Activated CD8-positive, alpha-beta memory T cell treated with anti-CD3 and anti-CD28 coated beads, Interleukin-2, amount 50 U/mL, for 1 hour (primary cell): ENCODE data around the gene RELB.

Experiments
- DNase-seq: peaks from one replicate; pipeline ENCODE4 v3.0.0-alpha.2; 2020; ENCODE audit errors: extremely low read depth

RELB gene

GRCh38 chr19:45020071-45020470 is 18.8 kb downstream of the RELB start:
- DNase-seq, result no peak

- DNase-seq, result no peak
Observed at GRCh38 chr19:45021971-45022370, 20.7 kb downstream of the RELB start.

- no peak for DNase-seq
Observed at GRCh38 chr19:45023048-45023447, 21.8 kb downstream of the RELB start.

DNA sequence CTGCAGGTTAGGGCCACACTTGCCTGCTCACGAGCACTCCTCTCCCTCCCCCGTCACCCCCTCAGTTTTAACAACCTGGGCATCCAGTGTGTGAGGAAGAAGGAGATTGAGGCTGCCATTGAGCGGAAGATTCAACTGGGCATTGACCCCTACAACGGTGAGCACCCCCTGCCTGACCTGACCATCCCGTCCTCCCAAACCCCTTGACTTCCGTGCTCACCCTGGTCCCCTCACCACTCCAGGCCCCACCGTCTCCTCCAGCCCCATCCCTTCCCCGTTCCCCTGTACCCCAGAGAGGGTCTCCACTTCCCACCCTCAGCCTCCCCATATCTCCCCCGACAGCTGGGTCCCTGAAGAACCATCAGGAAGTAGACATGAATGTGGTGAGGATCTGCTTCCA is 24.0 kb downstream of the RELB start:
- DNase-seq, result no peak

DNA sequence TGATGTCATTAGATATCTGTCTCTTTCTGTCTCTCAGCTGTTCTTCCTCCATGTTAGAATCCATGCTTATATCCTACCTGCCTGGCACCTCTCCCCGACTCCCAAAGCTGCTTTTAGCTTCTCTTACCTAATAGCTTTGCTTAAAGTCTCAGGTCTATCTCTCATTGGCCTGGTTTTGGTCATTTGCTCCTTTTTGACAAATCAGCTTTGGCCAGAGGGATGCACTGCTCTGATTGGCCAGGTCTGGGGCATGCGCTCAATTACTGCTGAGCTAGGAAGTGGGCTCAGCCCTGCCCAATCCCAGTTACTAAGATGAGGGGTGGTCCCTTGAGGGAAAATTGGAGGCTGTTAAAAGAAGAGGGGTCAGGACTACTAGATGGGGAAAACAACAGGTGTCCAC is 26.1 kb downstream of the RELB start:
- DNase-seq, result no peak

- no peak for DNase-seq
Observed at GRCh38 chr19:45030825-45031224, 29.6 kb downstream of the RELB start.

GRCh38 chr19:45032421-45032820 is 31.2 kb downstream of the RELB start:
- DNase-seq, result no peak

GRCh38 chr19:45035755-45036154 is 34.5 kb downstream of the RELB start:
- no peak for DNase-seq

GRCh38 chr19:45037393-45038169 is 36.3 kb downstream of the RELB start:
- DNase-seq, result no peak

DNA sequence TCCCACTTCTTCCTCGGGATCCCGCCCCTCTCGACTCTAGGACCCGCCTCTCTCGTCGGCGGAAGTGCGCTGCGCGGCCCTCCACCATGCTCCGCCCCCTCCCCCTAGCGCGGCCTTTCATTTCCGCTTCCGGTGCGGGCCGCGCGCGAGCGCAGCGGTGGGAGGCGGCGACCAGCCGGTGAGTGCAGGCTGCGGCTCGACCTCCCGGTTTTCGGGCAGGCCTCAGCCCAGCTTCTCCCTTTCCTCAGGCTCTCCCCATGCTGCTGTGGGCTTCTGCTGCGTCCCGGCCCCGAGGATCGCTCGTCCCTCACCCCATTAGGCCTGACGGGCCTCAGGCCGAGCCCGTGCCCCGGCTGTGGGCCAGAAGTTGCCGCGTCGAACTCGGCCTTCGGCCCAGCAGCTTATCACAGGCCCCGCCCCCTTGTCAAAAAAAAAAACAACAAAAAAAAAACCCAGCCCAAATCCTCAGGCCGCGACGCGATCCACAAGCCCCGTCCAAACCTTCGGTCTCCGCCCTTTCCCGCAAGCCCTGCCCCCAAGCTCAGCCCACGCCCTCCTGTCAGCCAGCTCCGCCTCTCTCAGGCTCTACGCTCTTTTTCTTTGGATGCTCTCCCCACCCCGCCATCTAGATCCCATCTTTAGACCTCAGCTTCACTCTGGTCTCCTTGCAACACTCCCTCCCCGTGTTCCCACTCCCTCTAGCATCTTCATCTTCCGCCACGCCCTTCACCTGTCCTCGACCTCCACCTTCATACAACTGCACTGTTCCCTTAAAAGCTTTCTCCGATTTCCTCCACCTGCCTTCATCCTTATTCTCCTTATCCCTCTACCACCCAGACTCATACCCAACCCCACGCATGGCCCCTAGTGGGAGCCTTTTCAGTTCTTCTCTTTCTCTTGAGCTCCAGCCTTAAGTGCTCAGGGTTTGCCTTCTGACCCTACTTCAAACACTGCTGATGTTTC is 37.9 kb downstream of the RELB start, which contains the start of gene CLASRP:
Gene CLASRP (plus strand): TSS at position 115 of the 963 bp plus-strand sequence. CDS start 1,168 bp downstream, outside the sequence.
- peak; percentile 67 for DNase-seq

DNA sequence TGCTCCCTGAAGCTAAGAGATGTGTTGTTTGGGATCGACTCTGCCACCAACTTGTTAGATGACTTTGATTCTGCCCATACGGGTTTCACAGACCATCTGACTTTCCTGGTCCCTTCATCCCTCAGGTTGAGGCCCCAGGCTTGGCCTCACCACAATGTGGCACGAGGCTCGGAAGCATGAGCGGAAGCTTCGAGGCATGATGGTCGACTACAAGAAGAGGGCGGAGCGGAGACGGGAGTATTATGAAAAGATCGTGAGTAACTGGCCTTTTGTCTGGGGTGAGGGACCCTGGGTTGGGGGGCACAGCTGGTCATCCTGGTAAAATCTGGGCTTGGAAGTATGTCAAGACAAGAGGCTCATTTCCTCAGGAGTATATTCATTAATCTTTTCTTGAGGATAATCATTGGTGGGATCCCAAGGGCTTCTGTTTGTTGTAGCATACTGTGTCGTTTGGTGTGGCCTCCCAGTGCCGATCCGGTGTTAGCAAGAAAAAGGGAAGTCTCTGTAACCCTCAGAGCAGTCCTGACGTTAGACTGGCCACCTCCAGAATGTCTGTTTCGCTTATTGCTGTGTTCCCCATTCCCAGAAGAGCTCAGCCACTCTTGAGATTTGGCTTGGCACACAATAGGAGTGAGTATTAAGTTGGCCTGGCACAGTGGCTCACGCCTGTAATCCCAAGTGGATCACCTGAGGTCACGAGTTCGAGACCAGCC is 39.0 kb downstream of the RELB start:
- no peak for DNase-seq

DNA sequence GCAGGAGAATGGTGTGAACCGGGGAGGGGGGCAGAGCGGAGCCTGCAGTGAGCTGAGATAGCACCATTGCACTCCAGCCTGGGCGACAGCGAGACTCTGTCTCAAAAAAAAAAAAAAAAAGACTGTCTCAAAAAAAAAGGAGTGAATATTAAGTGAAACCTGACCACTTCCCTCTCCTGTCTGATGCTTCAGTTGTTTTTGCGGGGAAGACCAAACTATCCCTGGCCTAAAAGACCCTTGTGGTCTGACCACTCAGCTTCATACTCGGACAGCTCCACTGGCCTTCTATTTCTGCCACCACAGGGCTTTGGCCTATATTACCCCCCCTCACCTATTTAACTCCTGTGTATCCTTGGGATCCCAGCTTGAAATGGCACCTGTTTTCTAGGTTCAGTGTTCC is 39.9 kb downstream of the RELB start:
- no peak for DNase-seq

DNA sequence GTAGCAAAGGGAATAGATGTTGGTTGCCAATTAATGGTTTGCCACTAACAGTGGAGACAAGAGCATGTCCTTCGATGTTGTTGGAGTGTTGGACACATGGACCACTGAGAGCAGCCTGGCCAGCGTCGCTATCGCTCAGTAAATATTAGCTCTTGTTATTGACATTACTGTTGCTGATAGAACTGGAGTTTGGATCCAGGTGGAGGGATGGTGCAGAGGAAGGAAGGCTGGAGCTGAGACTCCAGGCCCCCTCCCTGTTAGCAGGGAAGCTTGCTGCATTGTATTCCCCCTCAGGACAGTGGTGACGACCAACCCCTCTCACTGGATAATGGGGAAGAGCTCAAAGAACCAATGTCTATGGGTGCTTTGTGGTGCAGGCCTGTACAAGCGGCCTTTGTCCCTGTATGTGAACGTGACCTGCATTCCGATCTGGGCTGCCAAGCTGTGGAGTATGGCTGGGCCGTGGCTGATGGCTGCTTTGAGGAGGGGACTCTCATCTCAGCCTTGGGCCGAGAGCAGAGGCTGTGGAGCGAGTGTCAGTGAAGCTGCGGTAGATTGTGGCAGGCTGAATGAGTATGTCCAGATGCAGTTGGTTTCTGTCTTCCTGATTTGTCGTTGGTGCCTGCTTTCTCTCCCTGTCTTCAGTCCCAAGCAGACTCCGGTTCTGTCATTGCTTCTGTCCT is 44.5 kb downstream of the RELB start:
- no peak for DNase-seq

- DNase-seq, result no peak
Observed at GRCh38 chr19:45046355-45046754, 45.1 kb downstream of the RELB start.

DNA sequence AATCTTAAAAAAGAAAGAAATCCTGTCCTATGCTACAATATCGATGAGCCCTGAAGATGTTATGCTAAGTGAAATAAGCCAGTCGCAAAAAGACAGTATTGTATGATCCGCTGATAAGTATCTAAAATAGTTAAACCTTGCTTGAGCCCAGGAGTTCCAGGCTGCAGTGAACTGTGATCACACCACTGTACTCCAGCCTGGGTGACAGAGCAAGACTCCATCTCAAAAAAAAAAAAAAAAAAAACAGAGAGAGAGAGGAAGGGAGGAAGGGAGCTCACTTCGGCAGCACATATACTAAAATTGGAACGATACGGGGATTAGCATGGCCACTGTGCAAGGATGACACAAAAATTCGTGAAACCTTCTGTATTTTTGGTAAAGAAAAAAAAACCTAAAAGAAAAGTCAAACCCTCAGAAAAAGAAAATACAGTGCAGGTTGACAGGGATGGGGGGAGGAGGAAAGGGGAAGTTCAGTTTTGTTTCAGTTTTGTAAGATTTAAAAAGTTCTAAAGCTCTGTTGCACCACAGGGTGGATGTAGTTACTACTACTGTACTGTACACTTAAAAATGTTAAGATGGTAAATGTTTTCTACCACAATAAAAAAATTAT is 46.0 kb downstream of the RELB start:
- DNase-seq, result no peak

GRCh38 chr19:45049073-45049736 is 47.9 kb downstream of the RELB start:
- DNase-seq, result no peak

GRCh38 chr19:45050036-45050435 is 48.8 kb downstream of the RELB start:
- no peak for DNase-seq

- no peak for DNase-seq
Observed at GRCh38 chr19:45051929-45052579, 50.8 kb downstream of the RELB start.

- DNase-seq, result no peak
Observed at GRCh38 chr19:45056831-45057230, 55.6 kb downstream of the RELB start.

DNA sequence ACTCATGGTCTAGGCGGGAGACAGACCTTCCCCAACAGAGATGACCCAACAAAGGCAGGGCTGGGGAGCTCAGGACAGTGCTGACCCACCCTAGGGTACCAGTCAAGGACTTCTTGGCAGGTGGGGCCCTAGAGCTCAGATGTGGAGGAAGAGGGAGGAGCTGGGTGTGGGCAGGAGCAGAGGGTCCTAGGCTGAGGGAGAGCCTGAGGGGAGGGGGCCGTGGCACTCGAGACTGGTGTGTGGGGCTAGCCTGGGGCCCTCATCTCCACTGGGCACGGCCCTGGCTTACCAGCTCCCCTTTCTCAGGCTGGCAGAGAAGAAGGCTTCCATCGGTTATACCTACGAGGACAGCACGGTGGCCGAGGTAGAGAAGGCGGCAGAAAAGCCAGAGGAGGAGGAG is 56.2 kb downstream of the RELB start:
- DNase-seq, result no peak
